Mammary epithelial cell (primary cell): ENCODE measurements around the gene PIK3AP1.

Experiments
- CTCF ChIP-seq, 2 donors: IDR thresholded peaks in 1 of 2; conservative IDR thresholded peaks in 1 of 2; 2 replicates each; pipeline ENCODE4 v1.5.1; 2011 to 2012; ENCODE audit warnings: inconsistent platforms in 2 of 2, low read length in 2 of 2, mild to moderate bottlenecking in 2 of 2, control low read depth in 1 of 2, low read depth in 1 of 2; ENCODE audit not compliant: insufficient read depth in 1 of 2; ENCODE audit errors: extremely low read depth in 1 of 2
- EZH2 ChIP-seq: IDR thresholded peaks from 2 replicates; pipeline ENCODE4 v1.6.1; 2012; ENCODE audit warnings: low read length, inconsistent platforms, borderline replicate concordance

- TF ChIP-seq EZH2 (no peak), CTCF (conservative IDR thresholded peaks at IDR 0.05 in 1 of 2, IDR thresholded peaks at IDR 0.05 in 1 of 2; ENCODE audit: extremely low read depth in 1 of 2, insufficient read depth in 1 of 2, low read depth in 1 of 2, low read length in 2 of 2) (no peak)
These were observed 55.0 kb downstream of the PIK3AP1 start for GRCh38 chr10:96665306-96665705.
